DMS53 treated with DMSO at 0.1 percent for 48 hours (cell line): Measurements from ENCODE around the gene CBX1.
"Not testable (repeated sequence)": the region's sequence is repeated elsewhere in the genome, so short reads cannot be mapped to it uniquely, and the experiment has no call there.

ENCODE experiments used
- DNase-seq: peaks from one replicate; lab custom pipeline; 2025; ENCODE audit not compliant: unreplicated experiment; lab: John Stamatoyannopoulos, UW

Gene CBX1

GRCh38 chr17:48053758-48054237, 47.5 kb downstream of the CBX1 start:
- DNase-seq: no peak

GRCh38 chr17:48052956-48053757, 48.1 kb downstream of the CBX1 start:
- peak; percentile 11 for DNase-seq

- no peak for DNase-seq
Measured at GRCh38 chr17:48051706-48052486, 49.4 kb downstream of the CBX1 start.

- no peak for DNase-seq
Measured at GRCh38 chr17:48051283-48051682, 50.0 kb downstream of the CBX1 start.

- peak; percentile 74 for DNase-seq
Measured at GRCh38 chr17:48048384-48049126, 52.7 kb downstream of the CBX1 start.

- peak; percentile 99 for DNase-seq
Measured at GRCh38 chr17:48047741-48048383, 53.4 kb downstream of the CBX1 start, which contains the start of gene NFE2L1. Gene NFE2L1, plus strand, starts transcription at chr17:48048359. Its CDS starts 2,760 bp downstream, at chr17:48051119.

GRCh38 chr17:48047113-48047740, 54.1 kb downstream of the CBX1 start:
- peak; percentile 18 for DNase-seq

- DNase-seq: no peak
Measured at GRCh38 chr17:48046296-48046695, 55.0 kb downstream of the CBX1 start.

- no peak for DNase-seq
Measured at GRCh38 chr17:48045316-48046001, 55.8 kb downstream of the CBX1 start.

GRCh38 chr17:48044851-48045250, 56.4 kb downstream of the CBX1 start:
- DNase-seq: no peak

GRCh38 chr17:48043176-48043575, 58.1 kb downstream of the CBX1 start:
- DNase-seq: no peak

GRCh38 chr17:48038687-48039086, 62.6 kb downstream of the CBX1 start:
- DNase-seq: no peak

- DNase-seq: no peak
Measured at GRCh38 chr17:48037838-48038323, 63.4 kb downstream of the CBX1 start.

- peak; percentile 44 for DNase-seq
Measured at GRCh38 chr17:48037036-48037837, 64.0 kb downstream of the CBX1 start, which contains the start of gene COPZ2. Gene COPZ2, minus strand, starts transcription at chr17:48037797. Its CDS starts 20 bp downstream, at chr17:48037777.

GRCh38 chr17:48036693-48037035, 64.6 kb downstream of the CBX1 start:
- DNase-seq: no peak

GRCh38 chr17:48034734-48035133, 66.5 kb downstream of the CBX1 start:
- DNase-seq: not testable (repeated sequence)

GRCh38 chr17:48031966-48032365, 69.3 kb downstream of the CBX1 start:
- no peak for DNase-seq

GRCh38 chr17:48030531-48030930, 70.7 kb downstream of the CBX1 start:
- no peak for DNase-seq

- DNase-seq: no peak
Measured at GRCh38 chr17:48028736-48029135, 72.5 kb downstream of the CBX1 start.
